ENCODE data around the gene FMO2.
"Not testable (repeated sequence)": the region's sequence is repeated elsewhere in the genome, so short reads cannot be mapped to it uniquely, and the experiment has no call there.

The FMO2 gene

DNA sequence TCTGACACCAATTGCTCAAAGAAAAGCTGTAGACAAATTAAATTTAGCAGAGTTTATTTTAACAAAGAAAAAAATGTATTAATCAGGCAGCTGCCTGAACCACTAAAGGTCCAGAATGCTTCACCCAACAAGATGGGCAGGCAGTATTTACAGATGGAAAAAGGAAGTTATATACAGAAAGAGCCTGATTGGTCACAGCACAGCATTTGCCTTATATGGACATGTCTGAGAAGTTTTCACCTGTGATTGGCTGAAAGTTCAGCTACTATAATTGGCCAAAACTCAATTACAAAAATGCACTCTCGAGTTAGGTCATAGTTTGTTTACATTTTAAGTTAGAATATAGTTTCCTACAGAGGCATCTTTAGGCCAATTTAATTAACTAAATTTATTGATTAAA is 48.1 kb downstream of the FMO2 start:
- H3K27me3 ChIP-seq (ENCODE audit: low read length): no peaks in the 10 kb centered on the region
- H4K20me1 ChIP-seq (ENCODE audit: low read depth, low read length): no peaks in the 10 kb centered on the region
- no peak overlapping the region for H3K4me2 ChIP-seq (ENCODE audit: low read depth, low read length, poor library complexity, severe bottlenecking)
- no peaks in the 10 kb centered on the region for H3K36me3 ChIP-seq (ENCODE audit: low read length)
- H3F3A ChIP-seq (ENCODE audit: insufficient read depth): no peaks in the 10 kb centered on the region
- H3K9me2 ChIP-seq (replicated peaks; ENCODE audit: insufficient read depth, low read length): no peaks in the 10 kb centered on the region
- no peak overlapping the region for H3K9ac ChIP-seq (ENCODE audit: low read length)
- no peak overlapping the region for H3K4me3 ChIP-seq (ENCODE audit: insufficient read depth, low read length, poor library complexity, severe bottlenecking)
- TF ChIP-seq EZH2phosphoT487 (conservative IDR thresholded peaks at IDR 0.05; ENCODE audit: low read length): no peak
- TF ChIP-seq, protein P1, sequence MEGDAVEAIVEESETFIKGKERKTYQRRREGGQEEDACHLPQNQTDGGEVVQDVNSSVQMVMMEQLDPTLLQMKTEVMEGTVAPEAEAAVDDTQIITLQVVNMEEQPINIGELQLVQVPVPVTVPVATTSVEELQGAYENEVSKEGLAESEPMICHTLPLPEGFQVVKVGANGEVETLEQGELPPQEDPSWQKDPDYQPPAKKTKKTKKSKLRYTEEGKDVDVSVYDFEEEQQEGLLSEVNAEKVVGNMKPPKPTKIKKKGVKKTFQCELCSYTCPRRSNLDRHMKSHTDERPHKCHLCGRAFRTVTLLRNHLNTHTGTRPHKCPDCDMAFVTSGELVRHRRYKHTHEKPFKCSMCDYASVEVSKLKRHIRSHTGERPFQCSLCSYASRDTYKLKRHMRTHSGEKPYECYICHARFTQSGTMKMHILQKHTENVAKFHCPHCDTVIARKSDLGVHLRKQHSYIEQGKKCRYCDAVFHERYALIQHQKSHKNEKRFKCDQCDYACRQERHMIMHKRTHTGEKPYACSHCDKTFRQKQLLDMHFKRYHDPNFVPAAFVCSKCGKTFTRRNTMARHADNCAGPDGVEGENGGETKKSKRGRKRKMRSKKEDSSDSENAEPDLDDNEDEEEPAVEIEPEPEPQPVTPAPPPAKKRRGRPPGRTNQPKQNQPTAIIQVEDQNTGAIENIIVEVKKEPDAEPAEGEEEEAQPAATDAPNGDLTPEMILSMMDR (IDR thresholded peaks at IDR 0.05; ENCODE audit: insufficient read depth, low read length, poor library complexity, severe bottlenecking): no peak
- no peak overlapping the region for H3K27ac ChIP-seq (ENCODE audit: low read depth, low read length)
- no peaks in the 10 kb centered on the region for H3K9me3 ChIP-seq (ENCODE audit: insufficient read depth, low read length)
- no peak overlapping the region for H2AFZ ChIP-seq (ENCODE audit: low read depth, low read length, severe bottlenecking)
- H3K79me2 ChIP-seq (ENCODE audit: insufficient read depth, low read length): no peaks in the 10 kb centered on the region

DNA sequence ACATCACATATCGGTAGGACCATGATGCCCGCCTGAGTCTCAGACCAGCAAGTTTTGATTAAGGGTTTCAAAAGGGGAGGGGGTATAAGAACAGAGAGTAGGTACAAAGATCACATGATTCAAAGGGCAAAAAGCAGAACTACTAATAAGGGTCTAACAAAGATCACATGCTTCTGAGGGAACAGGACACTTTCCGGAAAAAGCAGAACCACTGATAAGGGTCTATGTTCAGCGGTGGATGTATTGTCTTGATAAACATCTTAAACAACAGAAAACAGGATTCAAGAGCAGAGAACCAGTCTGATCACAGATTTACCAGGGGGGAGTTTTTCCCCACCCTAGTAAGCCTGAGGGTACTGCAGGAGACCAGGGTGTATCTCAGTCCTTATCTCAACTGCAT is 51.1 kb downstream of the FMO2 start:
- not testable (repeated sequence) for H3K27me3 ChIP-seq (ENCODE audit: low read length); H3K9ac ChIP-seq (ENCODE audit: low read length); H3K4me2 ChIP-seq (ENCODE audit: low read depth, low read length, poor library complexity, severe bottlenecking); H3K36me3 ChIP-seq (ENCODE audit: low read length); H3K9me2 ChIP-seq (replicated peaks; ENCODE audit: insufficient read depth, low read length); H3F3A ChIP-seq (ENCODE audit: insufficient read depth); H4K20me1 ChIP-seq (ENCODE audit: low read depth, low read length); H3K79me2 ChIP-seq (ENCODE audit: insufficient read depth, low read length); H2AFZ ChIP-seq (ENCODE audit: low read depth, low read length, severe bottlenecking); H3K27ac ChIP-seq (ENCODE audit: low read depth, low read length); H3K9me3 ChIP-seq (ENCODE audit: insufficient read depth, low read length); H3K4me3 ChIP-seq (ENCODE audit: insufficient read depth, low read length, poor library complexity, severe bottlenecking)

DNA sequence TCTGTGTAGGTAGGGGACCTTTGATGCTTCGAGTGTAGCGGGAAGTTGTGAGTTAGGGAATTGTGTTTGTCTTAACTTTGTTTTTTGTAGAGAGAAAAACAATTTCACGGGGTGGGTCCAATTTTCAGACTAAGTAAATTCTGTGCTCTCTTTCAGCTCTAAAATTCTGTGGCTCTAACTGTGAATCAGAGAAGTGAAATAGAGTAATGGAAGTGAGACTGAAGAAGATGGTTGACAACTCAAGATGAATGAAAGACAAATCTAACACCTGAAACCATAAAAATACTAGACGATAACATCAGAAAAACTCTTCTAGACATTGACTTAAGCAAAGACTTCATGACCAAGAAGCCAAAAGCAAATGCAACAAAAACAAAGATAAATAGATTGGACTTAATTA is 58.8 kb downstream of the FMO2 start:
- Histone ChIP-seq H3K36me3 (ENCODE audit: low read length) (no peaks in the 10 kb centered on the region), H2AFZ (ENCODE audit: low read depth, low read length, severe bottlenecking) (no peak overlapping the region), H3K9me3 (ENCODE audit: insufficient read depth, low read length) (no peaks in the 10 kb centered on the region), H3K9ac (ENCODE audit: low read length) (no peak overlapping the region), H3K4me2 (ENCODE audit: low read depth, low read length, poor library complexity, severe bottlenecking) (no peak overlapping the region), H4K20me1 (ENCODE audit: low read depth, low read length) (no peaks in the 10 kb centered on the region), H3K9me2 (replicated peaks; ENCODE audit: insufficient read depth, low read length) (no peaks in the 10 kb centered on the region), H3F3A (ENCODE audit: insufficient read depth) (no peaks in the 10 kb centered on the region), H3K4me3 (ENCODE audit: insufficient read depth, low read length, poor library complexity, severe bottlenecking) (no peak overlapping the region), H3K27ac (ENCODE audit: low read depth, low read length) (no peak overlapping the region), H3K27me3 (ENCODE audit: low read length) (no peaks in the 10 kb centered on the region), H3K79me2 (ENCODE audit: insufficient read depth, low read length) (no peaks in the 10 kb centered on the region)
- no peak for TF ChIP-seq EZH2phosphoT487 (conservative IDR thresholded peaks at IDR 0.05; ENCODE audit: low read length)
- TF ChIP-seq, protein P1 (IDR thresholded peaks at IDR 0.05; ENCODE audit: insufficient read depth, low read length, poor library complexity, severe bottlenecking): no peak

DNA sequence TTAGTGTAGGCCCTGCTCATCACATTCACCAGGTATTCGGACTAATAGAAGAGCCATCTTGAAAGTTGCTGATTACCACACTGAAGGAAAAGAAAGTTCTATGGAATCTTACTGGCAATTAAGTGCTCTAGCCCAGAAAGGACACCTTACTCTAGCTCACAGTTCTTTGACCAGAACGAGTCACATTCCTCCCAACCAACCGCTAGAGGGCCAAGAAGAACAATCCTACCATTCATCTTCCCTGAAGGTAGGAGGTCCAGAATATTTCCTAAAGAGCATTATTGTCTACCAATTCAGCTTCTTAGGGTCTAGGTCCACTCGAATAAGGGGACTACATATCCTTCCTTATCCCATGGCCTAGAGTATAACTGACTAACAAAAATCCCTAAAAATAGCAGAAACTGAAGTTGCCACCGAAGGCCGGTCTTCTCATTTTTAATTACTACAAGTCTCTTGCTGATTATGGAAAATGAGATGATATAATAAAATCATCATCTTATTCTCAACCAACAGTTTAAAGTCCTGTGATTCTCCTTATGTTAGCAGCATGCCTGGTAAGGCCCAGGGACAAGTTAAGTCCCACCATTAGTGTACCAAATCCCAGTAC is 60.5 kb downstream of the FMO2 start:
- no peak overlapping the region for H3K4me2 ChIP-seq (ENCODE audit: low read depth, low read length, poor library complexity, severe bottlenecking)
- H3K27me3 ChIP-seq (ENCODE audit: low read length): no peaks in the 10 kb centered on the region
- no peak overlapping the region for H3K27ac ChIP-seq (ENCODE audit: low read depth, low read length)
- no peaks in the 10 kb centered on the region for H3F3A ChIP-seq (ENCODE audit: insufficient read depth)
- TF ChIP-seq, protein P1 (IDR thresholded peaks at IDR 0.05; ENCODE audit: insufficient read depth, low read length, poor library complexity, severe bottlenecking): peak; percentile 62
- TF ChIP-seq EZH2phosphoT487 (conservative IDR thresholded peaks at IDR 0.05; ENCODE audit: low read length): no peak
- H4K20me1 ChIP-seq (ENCODE audit: low read depth, low read length): no peaks in the 10 kb centered on the region
- H3K9me2 ChIP-seq (replicated peaks; ENCODE audit: insufficient read depth, low read length): no peaks in the 10 kb centered on the region
- no peak overlapping the region for H3K4me3 ChIP-seq (ENCODE audit: insufficient read depth, low read length, poor library complexity, severe bottlenecking)
- H3K9me3 ChIP-seq (ENCODE audit: insufficient read depth, low read length): no peaks in the 10 kb centered on the region
- H3K36me3 ChIP-seq (ENCODE audit: low read length): no peaks in the 10 kb centered on the region
- H2AFZ ChIP-seq (ENCODE audit: low read depth, low read length, severe bottlenecking): no peak overlapping the region
- H3K79me2 ChIP-seq (ENCODE audit: insufficient read depth, low read length): no peaks in the 10 kb centered on the region
- no peak overlapping the region for H3K9ac ChIP-seq (ENCODE audit: low read length)

Data from SU-DHL-6 (cell line).